ENCODE measurements around the gene FADS3.

FADS3 gene

GRCh38 chr11:61833471-61833870, 57.9 kb downstream of the FADS3 start:
- no peak for DNase-seq

GRCh38 chr11:61832754-61833153, 58.6 kb downstream of the FADS3 start:
- no peak for DNase-seq

DNA sequence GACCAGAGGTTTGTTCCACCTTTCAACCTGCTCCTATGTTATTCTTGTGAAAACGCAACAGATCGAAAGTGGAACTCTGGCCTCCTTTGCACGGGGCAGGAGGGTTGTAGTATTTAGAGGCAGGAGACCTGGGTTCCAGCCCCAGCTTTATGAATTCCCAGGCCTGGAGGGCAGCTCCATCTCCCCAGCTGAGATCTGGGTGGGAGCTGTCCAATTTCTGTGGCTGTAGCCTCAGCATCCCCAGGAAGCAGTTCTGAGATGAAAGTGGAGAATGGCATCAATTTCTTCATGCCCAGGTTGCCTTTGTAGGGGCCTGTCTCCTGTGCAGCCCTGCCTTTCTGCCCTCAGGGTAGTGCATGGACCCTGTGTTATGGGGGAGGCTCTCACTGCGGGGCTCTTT, 59.1 kb downstream of the FADS3 start:
- no peak for DNase-seq

DNA sequence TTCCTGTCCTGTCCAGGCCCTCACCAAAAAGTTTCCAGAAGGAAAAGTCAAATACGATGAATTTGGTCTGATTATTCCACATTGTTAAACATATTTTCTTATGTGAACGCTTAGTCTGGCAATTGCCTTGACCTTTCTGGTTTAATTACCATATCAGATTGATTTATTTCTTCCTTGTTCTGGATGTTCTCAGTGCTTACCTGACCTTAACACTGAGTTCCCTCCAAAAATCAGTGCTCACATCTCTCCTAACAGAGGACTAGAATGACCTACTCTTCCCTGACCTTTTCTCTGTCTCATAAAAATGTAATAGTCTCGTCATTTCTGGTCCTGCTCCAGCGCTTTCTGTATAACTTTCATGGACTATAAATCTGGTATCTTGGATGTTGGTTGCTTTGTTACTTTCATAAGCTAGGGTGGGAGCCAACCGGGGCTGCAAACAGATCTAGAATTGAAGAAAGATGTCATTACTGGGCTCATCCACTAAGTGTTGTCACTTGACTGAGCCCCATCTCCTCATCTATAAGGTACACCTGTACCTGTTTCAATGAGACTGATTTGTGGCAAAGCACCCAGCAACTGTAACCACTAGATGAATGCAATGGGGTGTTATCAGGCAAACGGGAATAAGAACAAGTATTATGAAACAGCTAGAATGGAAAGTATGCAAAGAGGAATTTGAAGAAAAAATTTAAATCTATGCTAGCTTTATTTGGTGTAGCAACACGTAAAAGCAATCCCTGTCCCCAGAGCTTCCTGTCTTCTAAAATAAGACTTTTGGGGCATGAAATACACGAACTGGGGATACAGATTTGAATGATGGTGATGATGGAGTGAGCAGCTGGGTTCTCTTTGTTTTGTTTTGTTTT, 60.9 kb downstream of the FADS3 start:
- DNase-seq: no peak

GRCh38 chr11:61829806-61830205, 61.5 kb downstream of the FADS3 start:
- DNase-seq: no peak

- DNase-seq: no peak
Measured at GRCh38 chr11:61828629-61829407, 62.5 kb downstream of the FADS3 start.

- no peak for DNase-seq
Measured at GRCh38 chr11:61828379-61828628, 63.0 kb downstream of the FADS3 start.

DNA sequence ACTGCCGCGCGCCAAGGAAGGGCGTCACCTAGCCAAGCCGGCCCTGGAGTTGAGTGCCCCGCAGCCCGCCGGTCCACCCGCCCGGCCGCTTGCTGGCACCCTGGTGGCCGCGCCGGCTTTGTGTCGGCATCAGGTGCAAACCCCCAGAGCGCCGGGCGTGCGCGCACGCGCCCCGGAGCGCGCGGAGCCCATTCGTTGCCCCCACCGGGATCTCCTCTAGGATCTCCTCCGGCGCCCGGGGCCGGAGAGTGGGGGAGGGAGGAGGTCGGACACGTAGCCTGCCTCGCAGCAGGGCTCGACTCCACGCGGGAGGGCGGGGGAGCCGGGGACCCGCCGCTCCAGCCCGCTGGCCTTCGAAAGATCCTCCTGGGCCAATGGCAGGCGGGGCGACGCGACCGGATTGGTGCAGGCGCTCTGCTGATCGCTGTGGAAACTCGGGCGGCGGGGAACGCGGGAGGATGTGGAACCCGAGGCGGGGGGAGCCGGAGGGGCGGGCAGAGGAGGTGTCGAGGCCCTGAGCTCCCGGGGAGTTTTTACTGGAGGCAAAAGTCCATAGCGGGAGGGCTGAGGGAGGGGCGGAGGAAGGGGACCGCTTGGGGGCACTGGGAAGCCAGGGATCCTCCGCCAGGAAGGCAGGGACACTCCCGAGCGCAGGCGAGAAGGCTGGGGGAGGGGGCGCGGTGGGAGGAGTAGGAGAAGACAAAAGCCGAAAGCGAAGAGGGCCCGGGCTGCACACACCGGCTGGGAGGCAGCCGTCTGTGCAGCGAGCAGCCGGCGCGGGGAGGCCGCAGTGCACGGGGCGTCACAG, 63.6 kb downstream of the FADS3 start, which contains the start of gene FADS2:
Gene FADS2 (plus strand): TSS at position 730 of the 808 bp plus-strand sequence. CDS start 91 bp downstream, outside the sequence.
- peak; percentile 56 for DNase-seq

DNA sequence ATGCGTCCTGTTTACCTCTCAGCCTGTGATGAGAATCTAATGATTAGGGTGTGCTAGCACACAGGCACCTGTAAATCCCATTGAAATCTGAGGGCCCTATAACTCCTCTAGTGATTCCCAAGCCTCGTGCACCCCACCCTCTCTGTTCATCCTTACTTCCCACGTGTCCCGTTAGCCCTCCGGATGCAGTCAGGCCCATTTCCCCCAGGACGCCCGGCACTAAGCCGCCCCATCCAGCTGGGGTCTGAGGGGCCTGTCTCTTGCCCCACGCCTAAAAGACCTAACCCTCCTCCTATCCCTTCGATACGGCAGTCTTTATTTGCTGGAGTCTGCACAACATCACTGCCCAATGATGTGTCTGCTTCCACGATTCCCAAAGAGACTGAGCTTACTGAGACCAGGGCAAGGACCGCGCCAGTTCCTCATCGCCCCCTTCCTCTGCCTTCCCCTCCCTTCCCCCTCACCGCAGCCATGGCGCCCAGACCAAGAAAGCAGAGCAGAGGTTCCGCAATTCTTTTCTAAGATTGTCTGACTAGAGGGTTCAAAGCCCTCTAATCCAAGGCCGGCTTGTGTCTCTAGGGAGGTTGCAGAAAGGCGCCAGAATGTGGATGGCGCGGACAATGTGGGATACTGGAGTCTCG, 64.3 kb downstream of the FADS3 start:
- DNase-seq: no peak

Measured in stimulated activated CD4-positive, alpha-beta T cell treated with anti-CD3 and anti-CD28 coated beads, Interleukin-4, amount 100 ng/mL, for 24 hours (primary cell).